Endodermal cell (in vitro differentiated cells): ENCODE results near the gene HES3. TPM values are rescaled to one million over a fixed set of nuclear protein-coding genes. Genes with fewer than 3 reads are reported as not detected.
A peak's percentile ranks its signal among the peaks of the same experiment; 100 is the strongest.

ENCODE experiments used
- DNase-seq: peaks from one replicate; pipeline ENCODE4 v3.0.0-alpha.2; 2017
- H3K27ac ChIP-seq: 2 replicates; pipeline ENCODE4 v1.5.1; 2013; ENCODE audit warnings: mild to moderate bottlenecking, low read depth, low read length, moderate library complexity
- H3K27me3 ChIP-seq: 2 replicates; pipeline ENCODE4 v1.6.1; 2013; ENCODE audit warnings: mild to moderate bottlenecking, low read length, moderate library complexity; ENCODE audit not compliant: insufficient read depth, control insufficient read depth, poor library complexity, severe bottlenecking
- H3K36me3 ChIP-seq: 2 replicates; pipeline ENCODE4 v1.7.0; 2013; ENCODE audit warnings: mild to moderate bottlenecking, low read length, moderate library complexity; ENCODE audit not compliant: control insufficient read depth, insufficient read depth
- H3K4me1 ChIP-seq: one replicate; pipeline ENCODE4 v1.7.0; 2013; ENCODE audit warnings: low read length; ENCODE audit not compliant: control insufficient read depth, insufficient read depth
- H3K4me3 ChIP-seq: 2 replicates; pipeline ENCODE4 v1.5.1; 2013; ENCODE audit warnings: mild to moderate bottlenecking, low read length, moderate library complexity
- H3K9ac ChIP-seq: 2 replicates; pipeline ENCODE4 v1.6.1; 2013; ENCODE audit warnings: mild to moderate bottlenecking, low read length, moderate library complexity; ENCODE audit not compliant: poor library complexity, severe bottlenecking; ENCODE audit errors: extremely low read depth
- H3K9me3 ChIP-seq: 2 replicates; pipeline ENCODE4 v1.6.1; 2013; ENCODE audit warnings: mild to moderate bottlenecking, low read length, moderate library complexity; ENCODE audit not compliant: control insufficient read depth
- H3K27ac Mint-ChIP-seq: 2 replicates; pipeline ENCODE4 v1.8.0; 2020; ENCODE audit warnings: mixed read lengths
- H3K27me3 Mint-ChIP-seq: 2 replicates; pipeline ENCODE4 v1.8.0; 2021; ENCODE audit warnings: mild to moderate bottlenecking, mixed read lengths; ENCODE audit not compliant: insufficient read depth
- H3K36me3 Mint-ChIP-seq: 2 replicates; pipeline ENCODE4 v1.8.0; 2020; ENCODE audit warnings: low read depth, mixed read lengths
- H3K4me1 Mint-ChIP-seq: 2 replicates; pipeline ENCODE4 v1.8.0; 2020; ENCODE audit warnings: mixed read lengths
- H3K4me3 Mint-ChIP-seq: 2 replicates; pipeline ENCODE4 v1.8.0; 2020; ENCODE audit warnings: mild to moderate bottlenecking, moderate library complexity, mixed read lengths
- H3K9me3 Mint-ChIP-seq: 2 replicates; pipeline ENCODE4 v1.8.0; 2020; ENCODE audit warnings: mild to moderate bottlenecking, mixed read lengths
- CTCF ChIP-seq: fragments of 200-600 bp; sonication (generic); conservative IDR thresholded peaks from 2 replicates; pipeline ENCODE4 v1.5.0; 2021; ENCODE audit warnings: antibody characterized with exemption, mild to moderate bottlenecking
- WGBS, 2 experiments: methylation state at CpG; one replicate each; pipeline versions ENCODE4 v1.1.5 to v1.1.7; 2013; ENCODE audit warnings: missing lambda C conversion rate in 2 of 2, mixed read lengths in 1 of 2; ENCODE audit not compliant: insufficient coverage in 1 of 2, insufficient read length in 1 of 2; 5-methylcytosine and 5-hydroxymethylcytosine counted together
- total RNA-seq, 2 donors: library from RNA; stranded (reverse); fragmentation: NEBNext Ultra II Directional in 1 of 2; extraction: Animal tissue kit (Norgen Biotek cat#: 25700) in 1 of 2; gene quantifications; 2 replicates in 1 of 2; 3 replicates in 1 of 2; pipeline ENCODE4 v1.2.1, GENCODE V29; 2021

The HES3 gene
- total RNA-seq, 2 donors from 2014 or later, result 2.7 TPM; not detected in 1

GRCh38 chr1:6274102-6274501, 30.1 kb downstream of the HES3 start:
- Histone ChIP-seq H3K4me1 (peaks cover 8% of the 10 kb centered on the region), H3K27me3 (no peaks in the 10 kb centered on the region), H3K9ac (no peak overlapping the region), H3K36me3 (no peaks in the 10 kb centered on the region), H3K27ac (no peak overlapping the region), H3K4me3 (no peak overlapping the region), H3K9me3 (no peaks in the 10 kb centered on the region)
- TF ChIP-seq CTCF, result no peak
- 91 to 97% methylated on average over 10 to 11 of the region's 11 CpGs for WGBS, 2 experiments
- Mint-ChIP-seq H3K4me1 (peaks cover 22% of the 10 kb centered on the region), H3K9me3 (no peaks in the 10 kb centered on the region), H3K27me3 (no peaks in the 10 kb centered on the region), H3K27ac (no peak overlapping the region), H3K36me3 (no peaks in the 10 kb centered on the region), H3K4me3 (no peak overlapping the region)
- DNase-seq, result no peak

- Mint-ChIP-seq H3K4me1 (peaks cover 22% of the 10 kb centered on the region), H3K4me3 (no peak overlapping the region), H3K27ac (no peak overlapping the region), H3K36me3 (no peaks in the 10 kb centered on the region), H3K27me3 (no peaks in the 10 kb centered on the region), H3K9me3 (no peaks in the 10 kb centered on the region)
- H3K27ac ChIP-seq, result no peak overlapping the region
- DNase-seq, result no peak
- WGBS, 2 experiments, result 94 to 96% methylated on average over 9 to 16 of the region's 16 CpGs
- H3K9ac ChIP-seq, result no peak overlapping the region
- H3K9me3 ChIP-seq, result no peaks in the 10 kb centered on the region
- no peak overlapping the region for H3K4me3 ChIP-seq
- H3K27me3 ChIP-seq, result no peaks in the 10 kb centered on the region
- H3K36me3 ChIP-seq, result no peaks in the 10 kb centered on the region
- TF ChIP-seq CTCF, result no peak
- H3K4me1 ChIP-seq, result peaks cover 7% of the 10 kb centered on the region
These were observed 30.7 kb downstream of the HES3 start for GRCh38 chr1:6274622-6275139.

GRCh38 chr1:6275826-6276782, 32.1 kb downstream of the HES3 start:
- H3K9ac ChIP-seq, result no peak overlapping the region

More at GRCh38 chr1:6275826-6276782, 32.1 kb downstream of the HES3 start:
- no peak for TF ChIP-seq CTCF
- no peaks in the 10 kb centered on the region for H3K27me3 ChIP-seq
- WGBS, 2 experiments, result 59 to 74% methylated on average over 24 to 35 of the region's 35 CpGs
- no peaks in the 10 kb centered on the region for H3K4me1 ChIP-seq
- no peaks in the 10 kb centered on the region for H3K36me3 ChIP-seq
- peak overlapping the region; percentile 76 for H3K27ac ChIP-seq
- H3K9me3 Mint-ChIP-seq, result no peaks in the 10 kb centered on the region
- peak; percentile 56 for DNase-seq
- H3K36me3 Mint-ChIP-seq, result no peaks in the 10 kb centered on the region
- peak overlapping the region; percentile 59 for H3K27ac Mint-ChIP-seq
- H3K4me3 Mint-ChIP-seq, result no peak overlapping the region
- H3K4me1 Mint-ChIP-seq, result peaks cover 18% of the 10 kb centered on the region
- no peak overlapping the region for H3K4me3 ChIP-seq
- no peaks in the 10 kb centered on the region for H3K27me3 Mint-ChIP-seq
- no peaks in the 10 kb centered on the region for H3K9me3 ChIP-seq
